ENCODE results near the gene LRGUK. TPM values are rescaled to one million over a fixed set of nuclear protein-coding genes. Genes with fewer than 3 reads are reported as not detected.
A peak's percentile ranks its signal among the peaks of the same experiment; 100 is the strongest.

Gene LRGUK
- total and polyA plus RNA-seq, 8 donors, result 0.43 to 1.6 (median 0.90) TPM

DNA sequence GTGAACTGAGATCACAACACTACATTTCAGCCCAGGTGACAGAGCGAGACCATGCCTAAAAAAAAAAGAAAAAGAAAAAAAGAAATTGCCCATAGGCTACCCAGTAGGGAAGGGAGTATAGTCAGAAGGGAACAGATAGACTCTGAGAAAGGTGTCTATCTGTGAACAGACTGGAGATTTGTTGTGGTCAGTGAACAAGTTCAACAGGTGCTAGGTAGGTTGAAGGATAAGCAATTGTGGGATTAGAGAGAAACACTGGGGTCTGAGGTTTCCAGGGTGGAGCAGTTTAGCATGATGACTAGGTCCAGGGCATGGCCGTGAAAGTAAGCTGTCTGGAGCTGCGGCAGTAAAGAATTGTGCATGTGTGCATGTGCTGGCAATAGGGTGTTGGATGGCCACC is 6.9 kb downstream of the LRGUK start:
- TF ChIP-seq, protein P1, sequence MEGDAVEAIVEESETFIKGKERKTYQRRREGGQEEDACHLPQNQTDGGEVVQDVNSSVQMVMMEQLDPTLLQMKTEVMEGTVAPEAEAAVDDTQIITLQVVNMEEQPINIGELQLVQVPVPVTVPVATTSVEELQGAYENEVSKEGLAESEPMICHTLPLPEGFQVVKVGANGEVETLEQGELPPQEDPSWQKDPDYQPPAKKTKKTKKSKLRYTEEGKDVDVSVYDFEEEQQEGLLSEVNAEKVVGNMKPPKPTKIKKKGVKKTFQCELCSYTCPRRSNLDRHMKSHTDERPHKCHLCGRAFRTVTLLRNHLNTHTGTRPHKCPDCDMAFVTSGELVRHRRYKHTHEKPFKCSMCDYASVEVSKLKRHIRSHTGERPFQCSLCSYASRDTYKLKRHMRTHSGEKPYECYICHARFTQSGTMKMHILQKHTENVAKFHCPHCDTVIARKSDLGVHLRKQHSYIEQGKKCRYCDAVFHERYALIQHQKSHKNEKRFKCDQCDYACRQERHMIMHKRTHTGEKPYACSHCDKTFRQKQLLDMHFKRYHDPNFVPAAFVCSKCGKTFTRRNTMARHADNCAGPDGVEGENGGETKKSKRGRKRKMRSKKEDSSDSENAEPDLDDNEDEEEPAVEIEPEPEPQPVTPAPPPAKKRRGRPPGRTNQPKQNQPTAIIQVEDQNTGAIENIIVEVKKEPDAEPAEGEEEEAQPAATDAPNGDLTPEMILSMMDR (IDR thresholded peaks at IDR 0.05), result no peak
- H3K4me3 ChIP-seq, result no peak overlapping the region
- 94 to 100% methylated on average over 3 of the region's 3 CpGs for WGBS, 2 donors
- DNase-seq (no peak), ATAC-seq (no peak), FAIRE-seq (no peak)
- no peaks in the 10 kb centered on the region for H3K27me3 ChIP-seq
- H3K36me3 ChIP-seq, result no peaks in the 10 kb centered on the region
- intact Hi-C loops (cut with DNase I), result no loop called here
- no peaks in the 10 kb centered on the region for H3K9me3 ChIP-seq
- H3K27ac ChIP-seq, result no peak overlapping the region
- no peaks in the 10 kb centered on the region for H3K4me1 ChIP-seq

DNA sequence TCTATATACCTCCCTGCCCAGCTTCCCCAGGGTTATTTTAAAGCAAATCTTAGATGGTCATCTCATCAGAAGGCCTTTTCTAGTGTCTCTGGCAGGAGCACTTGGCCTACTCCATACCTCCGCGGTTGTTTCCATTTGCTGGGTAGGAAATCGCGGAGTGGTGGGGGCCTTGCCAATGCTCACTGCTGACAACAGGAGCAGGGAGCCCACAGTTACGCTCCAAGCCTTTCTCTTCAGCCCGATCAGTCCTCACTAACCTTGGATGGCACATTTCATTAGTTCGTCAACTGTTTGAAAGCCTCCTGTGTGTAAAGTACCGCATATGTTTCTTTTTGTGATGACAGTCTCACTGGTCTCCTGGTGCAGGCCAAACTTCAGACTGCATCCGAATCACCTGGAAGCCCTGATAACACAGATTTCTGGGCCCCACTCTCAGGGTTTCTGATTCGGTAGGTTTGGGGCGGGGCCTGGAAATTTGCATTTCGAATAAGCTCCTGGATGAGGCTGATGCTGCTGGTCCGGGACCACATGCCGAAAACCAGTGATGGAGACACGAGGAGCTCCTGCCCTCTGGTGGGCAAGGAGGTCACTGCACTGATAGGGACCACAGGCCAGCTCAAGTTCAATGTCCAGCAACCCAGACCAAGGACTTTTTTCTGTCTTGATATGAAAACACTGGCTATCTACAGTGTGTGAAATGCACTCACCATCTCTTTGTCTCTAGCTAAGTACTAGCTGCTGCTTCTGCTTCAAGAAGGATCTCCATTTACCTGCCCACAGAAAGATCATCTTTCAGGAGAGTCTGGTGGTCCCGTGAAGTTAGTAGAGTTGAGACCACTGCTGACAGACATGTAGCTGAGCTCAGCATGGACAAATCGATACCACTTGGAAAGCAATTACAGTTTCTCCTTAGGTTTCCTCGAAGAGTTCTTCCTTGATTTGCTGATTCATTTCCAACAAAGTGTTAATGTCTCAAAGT is 14.0 kb downstream of the LRGUK start:
- peak; percentile 78 to 99 (median 96) for ATAC-seq
- no peak overlapping the region for H3K4me3 ChIP-seq
- no peaks in the 10 kb centered on the region for H3K36me3 ChIP-seq
- FAIRE-seq, result no peak
- no peaks in the 10 kb centered on the region for H3K9me3 ChIP-seq
- TF ChIP-seq, protein P1 (IDR thresholded peaks at IDR 0.05), result peak; percentile 77 to 91 (median 90)
- DNase-seq, result peak; percentile 49 to 86 (median 71)
- no peaks in the 10 kb centered on the region for H3K27me3 ChIP-seq
- no peak overlapping the region for H3K27ac ChIP-seq
- intact Hi-C loops (cut with DNase I), result no loop called here
- H3K4me1 ChIP-seq, result no peaks in the 10 kb centered on the region
- 42 to 49% methylated on average over 18 of the region's 18 CpGs for WGBS, 2 donors

DNA sequence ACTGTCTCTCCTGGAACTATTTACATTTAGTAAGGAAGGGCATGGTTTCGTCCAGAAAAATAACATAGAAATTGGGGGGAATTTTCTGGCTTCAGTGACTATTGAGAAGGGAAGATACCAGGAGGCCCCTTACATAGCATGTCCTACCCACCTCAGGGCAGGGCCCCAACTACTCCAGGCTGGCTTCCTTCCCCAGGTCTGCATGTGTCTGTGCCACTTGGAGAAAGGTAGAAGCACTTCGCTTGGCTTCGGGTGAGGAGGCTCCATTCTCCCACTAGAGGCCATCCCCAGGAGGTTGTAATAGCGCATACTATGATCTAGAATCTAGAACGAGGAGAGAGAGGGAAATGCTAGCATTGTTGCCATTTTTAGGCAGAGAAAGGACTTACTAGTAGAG is 14.7 kb downstream of the LRGUK start:
- FAIRE-seq (no peak), ATAC-seq (no peak), DNase-seq (no peak)
- no peaks in the 10 kb centered on the region for H3K9me3 ChIP-seq
- TF ChIP-seq, protein P1 (IDR thresholded peaks at IDR 0.05), result no peak
- no peaks in the 10 kb centered on the region for H3K27me3 ChIP-seq
- H3K4me1 ChIP-seq, result no peaks in the 10 kb centered on the region
- H3K27ac ChIP-seq, result no peak overlapping the region
- intact Hi-C loops (cut with DNase I), result no loop called here
- WGBS, 2 donors, result 63 to 69% methylated on average over 5 of the region's 5 CpGs
- H3K36me3 ChIP-seq, result no peaks in the 10 kb centered on the region
- no peak overlapping the region for H3K4me3 ChIP-seq

DNA sequence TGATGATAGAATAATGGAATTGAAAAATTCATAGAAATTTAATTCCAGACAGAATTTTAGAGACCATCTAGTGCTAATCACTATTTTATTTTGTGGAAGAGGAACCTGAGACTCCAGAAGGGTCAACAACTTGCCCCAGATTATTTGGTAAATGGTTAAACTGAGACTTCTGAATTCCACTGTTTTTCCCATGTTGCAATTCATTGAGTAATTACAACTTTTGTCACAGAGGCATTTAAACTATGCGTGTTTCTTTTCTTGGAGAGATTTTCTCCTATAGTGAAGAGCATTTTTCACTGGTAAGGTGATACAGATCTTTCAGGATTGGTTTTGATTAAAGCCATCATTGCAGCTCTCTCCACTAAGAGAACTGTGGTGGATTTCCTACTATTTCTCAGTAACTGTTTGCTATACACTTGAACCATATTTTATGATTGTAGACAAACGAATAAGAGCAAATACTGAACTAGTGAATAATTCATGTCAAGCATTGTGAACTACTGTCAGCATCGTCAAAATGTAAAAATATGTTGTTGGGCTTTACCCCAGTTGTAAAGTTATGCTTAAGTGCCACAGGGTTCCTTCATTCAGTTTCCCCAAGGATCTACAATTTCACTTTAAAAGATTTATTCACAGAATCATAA is 26.5 kb downstream of the LRGUK start:
- no peak for FAIRE-seq
- 59 to 63% methylated on average over 3 of the region's 3 CpGs for WGBS, 2 donors

More for the DNA sequence above, 26.5 kb downstream of the LRGUK start:
- Histone ChIP-seq H3K27me3 (no peaks in the 10 kb centered on the region), H3K27ac (no peak overlapping the region), H3K4me1 (no peaks in the 10 kb centered on the region), H3K9me3 (no peaks in the 10 kb centered on the region), H3K36me3 (no peaks in the 10 kb centered on the region), H3K4me3 (no peak overlapping the region)
- intact Hi-C loops (cut with DNase I), result no loop called here
- ATAC-seq (no peak), DNase-seq (no peak)
- TF ChIP-seq, protein P1 (IDR thresholded peaks at IDR 0.05), result no peak
